AG09309 (cell line): Measurements from ENCODE around the gene DCAF11.

Experiments used
- DNase-seq: peaks from one replicate; pipeline ENCODE4 v3.0.0-alpha.2; 2010; ENCODE audit warnings: low read depth
- H3K4me3 ChIP-seq: 2 replicates; pipeline ENCODE4 v1.5.1; 2011; ENCODE audit warnings: mild to moderate bottlenecking, low read depth, low read length, moderate library complexity; ENCODE audit not compliant: control insufficient read depth
- CTCF ChIP-seq: IDR thresholded peaks from 2 replicates; pipeline ENCODE4 v1.5.1; 2011; ENCODE audit warnings: mild to moderate bottlenecking, low read depth, low read length, inconsistent platforms; ENCODE audit not compliant: insufficient read depth, control insufficient read depth; ENCODE audit errors: missing control alignments

The DCAF11 gene

GRCh38 chr14:24079491-24080141 lies 35.0 kb upstream of the DCAF11 start:
- TF ChIP-seq CTCF: no peak
- H3K4me3 ChIP-seq: no peak overlapping the region
- DNase-seq: no peak

- no peak for TF ChIP-seq CTCF
- no peak for DNase-seq
- no peak overlapping the region for H3K4me3 ChIP-seq
These were observed 34.4 kb upstream of the DCAF11 start for GRCh38 chr14:24080142-24080530.

- H3K4me3 ChIP-seq: peak overlapping the region; percentile 56
- TF ChIP-seq CTCF: no peak
- DNase-seq: no peak
These were observed 33.5 kb upstream of the DCAF11 start for GRCh38 chr14:24080888-24081738.

GRCh38 chr14:24081739-24082211 lies 32.8 kb upstream of the DCAF11 start:
- no peak for DNase-seq
- H3K4me3 ChIP-seq: peak overlapping the region; percentile 37
- no peak for TF ChIP-seq CTCF

GRCh38 chr14:24082411-24083080 lies 32.0 kb upstream of the DCAF11 start:
- TF ChIP-seq CTCF: no peak
- no peak overlapping the region for H3K4me3 ChIP-seq
- no peak for DNase-seq

- no peak for DNase-seq
- H3K4me3 ChIP-seq: no peak overlapping the region
- no peak for TF ChIP-seq CTCF
These were observed 31.1 kb upstream of the DCAF11 start for GRCh38 chr14:24083462-24083861.
